K562 (cell line): ENCODE measurements around the gene ZNF672. TPM values are rescaled to one million over a fixed set of nuclear protein-coding genes. Genes with fewer than 3 reads are reported as not detected.

Source experiments
- ATAC-seq: fragments of 200-7000 bp; cut with Tn5 transposase; 3 replicates; pipeline ENCODE4 v1.9.1; 2020; ENCODE audit warnings: moderate library complexity
- BruUV-seq: library from RNA; stranded (reverse); fragments of 400-500 nt; replicated peaks from 2 replicates; lab custom pipeline; 2021; lab: Mats Ljungman, UMichigan
- CTCF ChIA-PET: fragments of 300-600 bp; formaldehyde crosslinking; extraction: SDS; loops from one replicate; lab custom pipeline; 2021; ENCODE audit warnings: low intra/inter-chr PET ratio; lab: Yijun Ruan, JAX
- POLR2A ChIA-PET: fragments of 300-600, 350-650 bp; sonication (Branson Sonifier 250); formaldehyde crosslinking; extraction: SDS; loops from one replicate; lab custom pipeline; 2021; ENCODE audit warnings: antibody characterized with exemption, inconsistent platforms; lab: Yijun Ruan, JAX
- DNase-seq, 4 experiments: peaks; one replicate each; pipeline versions ENCODE4 v3.0.0 to v3.0.0-alpha.2; 2011 to 2018; ENCODE audit warnings: low spot score in 3 of 4, mixed read lengths in 3 of 4; ENCODE audit errors: extremely low read depth in 1 of 4
- FAIRE-seq: peaks from 2 replicates; lab custom pipeline; 2011; peaks lifted over from hg19 to GRCh38; lab: Jason Lieb, UNC
- H2AFZ ChIP-seq: 2 replicates; pipeline ENCODE4 v1.6.0; 2011; ENCODE audit warnings: low read depth, low read length, control low read depth, inconsistent platforms
- H3K27ac ChIP-seq: fragments of 200-600 bp; 3 replicates; pipeline ENCODE4 v1.8.0; 2011; ENCODE audit warnings: low read depth, mild to moderate bottlenecking, control low read depth, inconsistent platforms, low read length, moderate library complexity, mixed read lengths; ENCODE audit errors: extremely low read depth
- H3K27me3 ChIP-seq, 2 experiments: fragments of 300-600 bp in 1 of 2; 2 replicates in 1 of 2; 3 replicates in 1 of 2; pipeline versions ENCODE4 v1.6.0 to v1.8.0; 2011; ENCODE audit warnings: inconsistent platforms in 2 of 2, low read length in 2 of 2, mild to moderate bottlenecking in 1 of 2, mixed read lengths in 1 of 2, moderate library complexity in 1 of 2; ENCODE audit not compliant: control insufficient read depth in 2 of 2, insufficient read depth in 2 of 2
- H3K36me3 ChIP-seq: fragments of 300-600 bp; 3 replicates; pipeline ENCODE4 v1.8.0; 2011; ENCODE audit warnings: mild to moderate bottlenecking, low read length, inconsistent platforms; ENCODE audit not compliant: control insufficient read depth, insufficient read depth
- H3K4me1 ChIP-seq, 2 experiments: fragments of 200-600 bp in 1 of 2; replicated peaks in 1 of 2; 2 replicates in 1 of 2; 3 replicates in 1 of 2; pipeline versions ENCODE4 v1.5.1 to v1.8.0; 2011; ENCODE audit warnings: inconsistent platforms in 2 of 2, low read length in 2 of 2, mild to moderate bottlenecking in 1 of 2, mixed read lengths in 1 of 2, moderate library complexity in 1 of 2; ENCODE audit not compliant: control insufficient read depth in 2 of 2, insufficient read depth in 2 of 2
- H3K4me2 ChIP-seq: 2 replicates; pipeline ENCODE4 v1.6.1; 2011; ENCODE audit warnings: low read length, control low read depth, inconsistent platforms, mixed read lengths; ENCODE audit not compliant: insufficient read depth
- H3K4me3 ChIP-seq: fragments of 200-600 bp; sonication (generic), shearing (Covaris generic); 2 replicates; pipeline ENCODE4 v1.5.1; 2016; ENCODE audit warnings: control low read depth, inconsistent platforms
- H3K79me2 ChIP-seq: fragments of 200-600 bp; 3 replicates; pipeline ENCODE4 v1.8.0; 2011; ENCODE audit warnings: low read length, inconsistent platforms; ENCODE audit not compliant: control insufficient read depth, insufficient read depth
- H3K9ac ChIP-seq, 2 experiments: 2 replicates each; pipeline versions ENCODE4 v1.6.0 to v1.6.1; 2011; ENCODE audit warnings: low read depth in 2 of 2, low read length in 2 of 2, control low read depth in 1 of 2, inconsistent platforms in 1 of 2, mild to moderate bottlenecking in 1 of 2, mixed read lengths in 1 of 2; ENCODE audit not compliant: insufficient read depth in 1 of 2
- H3K9me1 ChIP-seq: one replicate; pipeline ENCODE4 v1.6.0; 2011; ENCODE audit warnings: inconsistent platforms, mild to moderate bottlenecking, low read length, moderate library complexity; ENCODE audit not compliant: control insufficient read depth, insufficient read depth
- H3K9me3 ChIP-seq: replicated peaks from 2 replicates; pipeline ENCODE4 v1.5.1; 2011; ENCODE audit warnings: low read depth, low read length, inconsistent platforms; ENCODE audit not compliant: control insufficient read depth, insufficient read depth
- H4K20me1 ChIP-seq: replicated peaks from 2 replicates; pipeline ENCODE4 v1.6.1; 2011; ENCODE audit warnings: low read length, inconsistent platforms, mixed read lengths; ENCODE audit not compliant: control insufficient read depth, insufficient read depth
- ARID2 ChIP-seq: fragments of 450-650 bp; IDR thresholded peaks from 2 replicates; pipeline ENCODE4 v1.6.1; 2017; ENCODE audit warnings: antibody characterized with exemption, mild to moderate bottlenecking
- BRD4 ChIP-seq: fragments of 200-600 bp; sonication (generic); IDR thresholded peaks from 2 replicates; pipeline ENCODE4 v1.6.1; 2017; ENCODE audit warnings: inconsistent platforms
- CBFB ChIP-seq: sonication (generic); formaldehyde crosslinking; IDR thresholded peaks from 2 replicates; pipeline ENCODE4 v1.4.0; 2020; ENCODE audit warnings: mild to moderate bottlenecking, missing genetic modification reagents
- E2F1 ChIP-seq: sonication (generic); formaldehyde crosslinking; IDR thresholded peaks from 2 replicates; pipeline ENCODE4 v1.8.1; 2023; ENCODE audit warnings: mild to moderate bottlenecking, missing genetic modification reagents, moderate library complexity
- KDM5B ChIP-seq: fragments of 200-600 bp; sonication (generic); IDR thresholded peaks from 2 replicates; pipeline ENCODE4 v1.6.1; 2012; ENCODE audit warnings: low read depth, mild to moderate bottlenecking, moderate library complexity, low read length, control low read depth, inconsistent platforms; ENCODE audit not compliant: insufficient replicate concordance
- LEF1 ChIP-seq: fragments of 450-650 bp; IDR thresholded peaks from 2 replicates; pipeline ENCODE4 v1.6.1; 2016; ENCODE audit warnings: mild to moderate bottlenecking
- POLR2AphosphoS5 ChIP-seq: IDR thresholded peaks from 2 replicates; pipeline ENCODE4 v1.6.1; 2011; ENCODE audit warnings: mild to moderate bottlenecking, low read depth, low read length, moderate library complexity; ENCODE audit not compliant: control insufficient read depth, insufficient read depth
- RREB1 ChIP-seq: fragments of 250-450 bp; sonication (Bioruptor Pico); IDR thresholded peaks from 2 replicates; pipeline ENCODE4 v1.4.0; 2020
- ZC3H11A ChIP-seq: IDR thresholded peaks from 2 replicates; pipeline ENCODE4 v1.6.1; 2012; ENCODE audit warnings: low read depth, low read length, improper control_type of control experiment
- ZHX1 ChIP-seq: fragments of 150-350 bp; conservative IDR thresholded peaks from 2 replicates; pipeline ENCODE4 v1.6.1; 2014; ENCODE audit warnings: low read length
- ZNF217 ChIP-seq: sonication (generic); formaldehyde crosslinking; IDR thresholded peaks from 2 replicates; pipeline ENCODE4 v1.8.0; 2022; ENCODE audit warnings: mild to moderate bottlenecking, missing genetic modification reagents
- WGBS: fragments of 100-300 bp; shearing (Covaris generic); methylation state at CpG from one replicate; pipeline ENCODE4 v1.1.6; 2016; ENCODE audit warnings: low coverage, mixed read lengths; ENCODE audit not compliant: insufficient coverage; ENCODE audit errors: missing lambda C conversion rate; 5-methylcytosine and 5-hydroxymethylcytosine counted together
- in situ Hi-C: fragments of 300-500 bp; cut with MboI; formaldehyde crosslinking; loops from 4 replicates; pipeline ENCODE4 v1.15.0; 2018; ENCODE audit warnings: inconsistent platforms, mixed read lengths
- intact Hi-C: fragments of 100-400 bp; cut with micrococcal nuclease; formaldehyde crosslinking; loops from 2 replicates; pipeline ENCODE4 v1.14.2; 2022
- polyA plus RNA-seq, 8 experiments: library from polyadenylated mRNA; depleted of rRNA in 4 of 8; stranded (reverse) in 5 of 8; unstranded in 3 of 8; fragments of >200 nt; fragmentation: Nextera tagmentation in 2 of 8; fragmentation: Illumina TruSeq in 1 of 8; extraction: Ambion mirVana in 2 of 8; extraction: Trizol in 1 of 8; gene quantifications; 2 replicates each; pipeline versions ENCODE4 v1.2.1 to v1.2.3, GENCODE V29; 2011 to 2014; ENCODE audit warnings: inconsistent platforms in 1 of 8, missing spikeins in 1 of 8
- total RNA-seq, 7 experiments: library from RNA; depleted of rRNA in 6 of 7; stranded (reverse); fragments of >200 nt in 6 of 7; fragmentation: Illumina TruSeq in 2 of 7; extraction: Trizol in 2 of 7; gene quantifications; 2 replicates each; pipeline versions ENCODE4 v1.2.1 to v1.2.3, GENCODE V29; 2011 to 2021; ENCODE audit warnings: low replicate concordance in 1 of 7

ZNF672 gene
- total and polyA plus RNA-seq, 9 of the 15 experiments (the other 6 are each of a cell fraction or from before 2014, with no cell fraction given): 1.9 to 57.9 (median 24.1) TPM

GRCh38 chr1:248802454-248802853 is 35.6 kb upstream of the ZNF672 start:
- no TSS peak for BruUV-seq
- FAIRE-seq (no peak), DNase-seq (no peak)
- H3K27ac ChIP-seq: no peak overlapping the region
- peaks cover 10 to 20% of the 10 kb centered on the region in 2 experiments; a peak in 4 of 5 replicates for H3K27me3 ChIP-seq
- 3% methylated on average over 6 of the region's 6 CpGs for WGBS
- intact Hi-C loops: no loop called here
- H3K36me3 ChIP-seq: no peaks in the 10 kb centered on the region
- peaks cover 10 to 11% of the 10 kb centered on the region in 2 experiments; a peak in 2 of 5 replicates for H3K4me1 ChIP-seq
- no peak overlapping the region for H2AFZ ChIP-seq
- in situ Hi-C loops: no loop called here
- H4K20me1 ChIP-seq: no peaks in the 10 kb centered on the region; the same call in 1 of the 2 replicates
- H3K9me3 ChIP-seq: no peaks in the 10 kb centered on the region; the same call in 1 of the 2 replicates
- CTCF ChIA-PET: no interaction called here
- no peak overlapping the region for H3K4me2 ChIP-seq
- no peak overlapping the region for H3K4me3 ChIP-seq
- POLR2A ChIA-PET: interaction anchor here (0.6 kb wide), 1 partner anchor 18 kb away, joined by 4 read pairs; no protein-coding TSS in a partner anchor
- TF ChIP-seq ZHX1: no peak
- TF ChIP-seq ZNF217 (CRISPR knock-in tag): no peak
- TF ChIP-seq E2F1: no peak
- no peak for TF ChIP-seq ZC3H11A
- TF ChIP-seq KDM5B: no peak
- no peak for TF ChIP-seq LEF1
- no peak for TF ChIP-seq CBFB (CRISPR knock-in tag)
- TF ChIP-seq ARID2: no peak
- TF ChIP-seq BRD4: no peak
- no peak for TF ChIP-seq POLR2AphosphoS5
- no peak for TF ChIP-seq RREB1
- TF ChIP-seq, all 486 proteins: peak for 0
- no peak for ATAC-seq
- Histone ChIP-seq H3K79me2 (no peaks in the 10 kb centered on the region), H3K9ac (no peak overlapping the region), H3K9me1 (no peaks in the 10 kb centered on the region)
